Stimulated activated CD4-positive, alpha-beta T cell treated with anti-CD3 and anti-CD28 coated beads, Interleukin-12 subunit alpha, Interleukin-12 subunit beta, amount 100 ng/mL, for 4 hours (primary cell): ENCODE results near the gene PPIP5K1.

Experiments used
- DNase-seq: peaks from one replicate; pipeline ENCODE4 v3.0.0-alpha.2; 2020

Gene PPIP5K1

DNA sequence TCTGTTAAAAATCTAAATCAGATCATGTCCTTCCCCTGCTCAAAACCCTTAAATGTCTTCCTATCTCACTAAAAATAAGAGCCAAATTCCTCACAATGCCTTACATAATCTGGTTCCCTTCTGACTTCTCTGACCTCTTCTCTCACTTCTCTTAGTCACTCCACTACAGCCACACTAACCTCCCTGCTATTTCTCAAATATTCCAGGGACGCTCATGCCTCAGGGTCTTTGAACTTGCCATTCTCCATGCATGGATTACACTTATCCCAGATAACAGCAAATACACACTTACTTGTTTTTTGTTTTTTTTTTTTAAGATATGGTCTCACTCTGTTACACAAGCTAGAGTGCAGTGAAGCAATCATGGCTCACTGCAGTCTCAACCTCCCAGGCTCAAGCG lies 105.6 kb downstream of the PPIP5K1 start:
- no peak for DNase-seq
